Effector memory CD4-positive, alpha-beta T cell (primary cell): Measurements from ENCODE around the gene RGS18.
"Not testable (repeated sequence)": the region's sequence is repeated elsewhere in the genome, so short reads cannot be mapped to it uniquely, and the experiment has no call there.

Experiments
- DNase-seq, 3 donors: peaks; one replicate each; pipeline ENCODE4 v3.0.0-alpha.2; 2020
- H3K27ac ChIP-seq: 2 replicates; pipeline ENCODE4 v1.7.0; 2013; ENCODE audit warnings: mild to moderate bottlenecking, low read length, moderate library complexity; ENCODE audit not compliant: insufficient read depth, poor library complexity, severe bottlenecking
- H3K27me3 ChIP-seq: replicated peaks from 2 replicates; pipeline ENCODE4 v1.7.0; 2013; ENCODE audit warnings: mild to moderate bottlenecking, low read length; ENCODE audit not compliant: insufficient read depth, control insufficient read depth, poor library complexity, severe bottlenecking
- H3K36me3 ChIP-seq: 2 replicates; pipeline ENCODE4 v1.7.0; 2013; ENCODE audit warnings: mild to moderate bottlenecking, low read length, moderate library complexity; ENCODE audit not compliant: control insufficient read depth, insufficient read depth
- H3K4me1 ChIP-seq: 2 replicates; pipeline ENCODE4 v1.7.0; 2013; ENCODE audit warnings: low read length, mild to moderate bottlenecking; ENCODE audit not compliant: control insufficient read depth, insufficient read depth, poor library complexity, severe bottlenecking
- H3K4me3 ChIP-seq: 2 replicates; pipeline ENCODE4 v1.7.0; 2013; ENCODE audit warnings: low read length, low read depth, mild to moderate bottlenecking; ENCODE audit not compliant: insufficient read depth, poor library complexity, severe bottlenecking
- H3K9me3 ChIP-seq: 2 replicates; pipeline ENCODE4 v1.7.0; 2013; ENCODE audit warnings: mild to moderate bottlenecking, low read length, moderate library complexity; ENCODE audit not compliant: control insufficient read depth

Gene RGS18

GRCh38 chr1:192186197-192186596 lies 27.9 kb downstream of the RGS18 start:
- no peak for DNase-seq
- Histone ChIP-seq H3K36me3 (no peaks in the 10 kb centered on the region), H3K9me3 (no peaks in the 10 kb centered on the region), H3K4me1 (no peaks in the 10 kb centered on the region), H3K27ac (no peak overlapping the region), H3K4me3 (no peak overlapping the region), H3K27me3 (no peaks in the 10 kb centered on the region)

- no peaks in the 10 kb centered on the region for H3K4me1 ChIP-seq
- H3K27me3 ChIP-seq: no peaks in the 10 kb centered on the region
- H3K4me3 ChIP-seq: no peak overlapping the region
- DNase-seq: no peak
- no peak overlapping the region for H3K27ac ChIP-seq
- no peaks in the 10 kb centered on the region for H3K36me3 ChIP-seq
- H3K9me3 ChIP-seq: no peaks in the 10 kb centered on the region
These were observed 31.8 kb downstream of the RGS18 start for GRCh38 chr1:192190066-192190465.

- no peak for DNase-seq
- no peaks in the 10 kb centered on the region for H3K36me3 ChIP-seq
- no peak overlapping the region for H3K4me3 ChIP-seq
- no peaks in the 10 kb centered on the region for H3K4me1 ChIP-seq
- no peaks in the 10 kb centered on the region for H3K27me3 ChIP-seq
- no peaks in the 10 kb centered on the region for H3K9me3 ChIP-seq
- no peak overlapping the region for H3K27ac ChIP-seq
These were observed 43.0 kb downstream of the RGS18 start for GRCh38 chr1:192201303-192201702.

DNA sequence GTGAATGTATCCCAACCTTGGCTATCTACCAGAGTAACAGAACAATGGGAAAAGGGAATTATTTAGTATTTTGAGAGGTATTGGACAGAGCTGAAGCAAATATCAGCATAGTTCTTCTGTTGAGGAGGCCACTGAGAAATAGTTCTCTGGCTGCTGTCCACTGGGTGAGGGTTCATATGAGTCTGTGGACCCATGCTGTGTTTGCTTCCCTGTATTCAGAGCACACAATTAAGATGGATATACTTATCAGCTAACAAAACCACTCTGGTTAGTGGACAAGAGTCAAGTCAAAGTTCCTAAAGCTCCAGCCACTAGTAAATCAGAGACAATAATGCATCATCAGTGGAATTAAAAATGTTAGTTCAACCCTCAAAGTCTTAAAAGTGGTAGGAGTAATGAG lies 66.1 kb downstream of the RGS18 start:
- Histone ChIP-seq H3K9me3 (no peaks in the 10 kb centered on the region), H3K36me3 (no peaks in the 10 kb centered on the region), H3K27ac (no peak overlapping the region), H3K4me3 (no peak overlapping the region), H3K4me1 (no peaks in the 10 kb centered on the region), H3K27me3 (no peaks in the 10 kb centered on the region)
- DNase-seq: no peak

DNA sequence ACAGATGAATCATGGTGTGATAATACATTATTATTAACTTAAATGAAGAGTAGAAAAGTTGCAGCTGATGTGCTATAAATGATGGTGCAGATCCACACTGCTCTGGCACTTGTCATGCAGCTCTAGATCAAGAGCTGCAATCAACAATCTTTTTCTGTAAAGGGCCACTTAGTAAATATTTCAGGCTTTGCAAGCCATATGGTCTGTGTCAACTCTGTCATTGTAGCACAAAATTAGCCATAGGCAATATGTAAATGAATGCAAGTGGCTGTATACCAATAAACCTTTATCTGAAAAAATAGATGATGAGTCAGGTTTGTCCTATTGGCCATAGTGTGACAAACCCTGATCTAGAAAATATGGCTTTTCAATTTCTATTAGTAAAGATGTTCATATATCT lies 66.6 kb downstream of the RGS18 start:
- Histone ChIP-seq H3K9me3 (no peaks in the 10 kb centered on the region), H3K36me3 (no peaks in the 10 kb centered on the region), H3K27ac (no peak overlapping the region), H3K4me3 (no peak overlapping the region), H3K4me1 (no peaks in the 10 kb centered on the region), H3K27me3 (no peaks in the 10 kb centered on the region)
- no peak for DNase-seq

GRCh38 chr1:192225266-192225665 lies 67.0 kb downstream of the RGS18 start:
- no peak overlapping the region for H3K4me3 ChIP-seq
- no peaks in the 10 kb centered on the region for H3K27me3 ChIP-seq
- no peaks in the 10 kb centered on the region for H3K36me3 ChIP-seq
- no peaks in the 10 kb centered on the region for H3K4me1 ChIP-seq
- H3K27ac ChIP-seq: no peak overlapping the region
- no peak for DNase-seq
- no peaks in the 10 kb centered on the region for H3K9me3 ChIP-seq

GRCh38 chr1:192225703-192226102 lies 67.4 kb downstream of the RGS18 start:
- Histone ChIP-seq H3K27ac (no peak overlapping the region), H3K36me3 (no peaks in the 10 kb centered on the region), H3K4me1 (no peaks in the 10 kb centered on the region), H3K4me3 (no peak overlapping the region), H3K9me3 (no peaks in the 10 kb centered on the region), H3K27me3 (no peaks in the 10 kb centered on the region)
- DNase-seq: no peak

DNA sequence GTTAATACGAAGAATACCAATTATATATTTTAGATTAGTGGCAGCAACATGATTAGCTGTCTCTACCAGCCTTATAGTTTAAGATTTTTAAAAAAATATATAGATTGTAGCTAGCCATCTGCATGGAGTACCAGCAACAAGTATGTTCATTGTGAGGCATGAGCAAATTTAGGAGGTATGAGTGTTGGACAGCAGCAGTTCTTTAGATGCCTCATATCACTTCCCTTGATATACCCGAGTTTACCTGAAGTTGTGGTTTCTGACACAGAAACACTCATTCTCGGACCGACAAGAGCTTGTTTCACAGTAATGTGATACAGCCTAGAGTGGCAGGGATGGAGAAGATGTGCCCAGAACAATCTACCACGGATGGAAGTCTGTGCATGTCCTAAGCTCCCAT lies 69.1 kb downstream of the RGS18 start:
- H3K27ac ChIP-seq: no peak overlapping the region
- DNase-seq: no peak
- H3K9me3 ChIP-seq: no peaks in the 10 kb centered on the region
- H3K27me3 ChIP-seq: no peaks in the 10 kb centered on the region
- no peak overlapping the region for H3K4me3 ChIP-seq
- no peaks in the 10 kb centered on the region for H3K4me1 ChIP-seq
- H3K36me3 ChIP-seq: no peaks in the 10 kb centered on the region

DNA sequence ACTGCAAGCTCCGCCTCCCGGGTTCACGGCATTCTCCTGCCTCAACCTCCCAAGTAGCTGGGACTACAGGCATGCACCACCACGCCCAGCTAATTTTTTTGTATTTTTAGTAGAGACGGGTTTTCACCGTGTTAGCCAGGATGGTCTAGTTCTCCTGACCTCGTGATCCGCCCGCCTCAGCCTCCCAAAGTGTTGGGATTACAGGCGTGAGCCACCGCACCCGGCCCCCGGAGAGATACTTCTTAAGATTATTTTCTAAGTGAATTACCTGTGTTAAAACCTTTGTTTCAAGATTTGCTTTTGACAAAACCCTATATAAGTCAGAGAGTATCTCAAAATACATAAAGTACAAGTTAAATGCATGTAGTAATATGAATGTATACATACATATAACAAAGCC lies 69.7 kb downstream of the RGS18 start:
- H3K4me3 ChIP-seq, DNase-seq, H3K27me3 ChIP-seq, H3K9me3 ChIP-seq, H3K36me3 ChIP-seq, H3K27ac ChIP-seq, H3K4me1 ChIP-seq: not testable (repeated sequence)

GRCh38 chr1:192232817-192233417 lies 74.7 kb downstream of the RGS18 start:
- Histone ChIP-seq H3K27me3 (no peaks in the 10 kb centered on the region), H3K9me3 (no peaks in the 10 kb centered on the region), H3K27ac (no peak overlapping the region), H3K4me1 (no peaks in the 10 kb centered on the region), H3K4me3 (no peak overlapping the region), H3K36me3 (no peaks in the 10 kb centered on the region)
- DNase-seq: no peak

DNA sequence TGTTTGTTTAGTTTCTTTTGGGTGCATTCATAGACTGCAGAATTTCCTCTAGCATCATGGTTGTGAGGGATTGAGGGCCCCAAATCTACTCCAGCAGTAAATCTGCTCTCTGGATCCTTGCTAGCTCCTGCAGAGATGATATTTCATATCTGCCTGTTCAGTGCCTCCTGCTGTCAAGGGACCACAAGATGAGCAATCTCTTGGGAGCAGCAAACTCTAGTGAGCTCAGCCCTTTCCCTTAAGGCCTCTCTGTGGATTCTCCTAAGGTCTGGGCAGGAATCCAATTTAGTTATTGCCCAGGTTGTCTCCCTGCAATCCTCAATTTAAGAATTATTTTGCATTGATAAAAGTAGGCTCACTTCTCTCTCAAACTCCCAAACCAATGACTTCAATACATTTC lies 76.9 kb downstream of the RGS18 start:
- H3K36me3 ChIP-seq: no peaks in the 10 kb centered on the region
- no peak overlapping the region for H3K4me3 ChIP-seq
- no peak for DNase-seq
- no peaks in the 10 kb centered on the region for H3K4me1 ChIP-seq
- no peak overlapping the region for H3K27ac ChIP-seq
- H3K9me3 ChIP-seq: no peaks in the 10 kb centered on the region
- no peaks in the 10 kb centered on the region for H3K27me3 ChIP-seq
